Measurements from ENCODE around the gene EID3. TPM values are rescaled to one million over a fixed set of nuclear protein-coding genes. Genes with fewer than 3 reads are reported as not detected.
A peak's percentile ranks its signal among the peaks of the same experiment; 100 is the strongest.
"Not testable (repeated sequence)": the region's sequence is repeated elsewhere in the genome, so short reads cannot be mapped to it uniquely, and the experiment has no call there.

The EID3 gene
- total RNA-seq = 4.5 to 5.7 TPM (median 5.6 TPM) in 3 replicates

DNA sequence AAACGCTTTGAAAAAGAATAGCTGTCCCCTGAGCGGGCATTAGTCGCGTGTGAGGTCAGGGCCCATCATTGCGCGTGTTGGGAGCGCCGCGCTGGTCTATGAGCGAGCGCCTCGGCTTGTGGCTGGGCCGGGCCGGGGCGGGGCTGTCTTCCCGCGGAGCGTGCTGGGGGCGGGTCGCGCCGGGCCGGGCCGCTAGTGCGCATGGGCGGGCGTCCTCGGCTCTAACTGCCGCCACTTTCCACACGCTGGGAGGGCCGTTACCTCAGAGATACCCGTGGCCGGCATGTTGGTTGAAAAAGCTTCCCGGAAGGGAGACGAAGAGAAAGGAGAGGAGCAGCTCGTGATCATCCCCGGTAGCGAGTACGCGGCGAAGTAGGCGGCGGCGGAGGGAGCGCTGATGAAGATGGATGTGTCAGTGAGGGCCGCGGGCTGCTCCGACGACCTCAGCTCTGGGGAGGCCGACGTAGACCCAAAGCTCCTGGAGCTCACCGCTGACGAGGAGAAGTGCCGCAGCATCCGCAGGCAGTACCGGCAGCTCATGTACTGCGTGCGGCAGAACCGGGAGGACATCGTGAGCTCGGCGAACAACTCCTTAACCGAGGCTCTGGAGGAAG is at the start of gene EID3:
Gene EID3 (plus strand): TSS at position 202 of the 614 bp plus-strand sequence. CDS start 196 bp downstream, at position 398.
- H3K9me3 Mint-ChIP-seq = no peaks in the 10 kb centered on the region
- H3K4me1 Mint-ChIP-seq = peaks cover 27% of the 10 kb centered on the region
- DNase-seq (ENCODE audit: low spot score in 2 of 2, unreplicated experiment in 2 of 2) = peak; percentile 75 to 89
- no peaks in the 10 kb centered on the region for H3K27me3 Mint-ChIP-seq (ENCODE audit: low read depth)
- H3K27ac Mint-ChIP-seq = peak within 1 kb of the TSS; percentile 83
- TF ChIP-seq, protein P1, sequence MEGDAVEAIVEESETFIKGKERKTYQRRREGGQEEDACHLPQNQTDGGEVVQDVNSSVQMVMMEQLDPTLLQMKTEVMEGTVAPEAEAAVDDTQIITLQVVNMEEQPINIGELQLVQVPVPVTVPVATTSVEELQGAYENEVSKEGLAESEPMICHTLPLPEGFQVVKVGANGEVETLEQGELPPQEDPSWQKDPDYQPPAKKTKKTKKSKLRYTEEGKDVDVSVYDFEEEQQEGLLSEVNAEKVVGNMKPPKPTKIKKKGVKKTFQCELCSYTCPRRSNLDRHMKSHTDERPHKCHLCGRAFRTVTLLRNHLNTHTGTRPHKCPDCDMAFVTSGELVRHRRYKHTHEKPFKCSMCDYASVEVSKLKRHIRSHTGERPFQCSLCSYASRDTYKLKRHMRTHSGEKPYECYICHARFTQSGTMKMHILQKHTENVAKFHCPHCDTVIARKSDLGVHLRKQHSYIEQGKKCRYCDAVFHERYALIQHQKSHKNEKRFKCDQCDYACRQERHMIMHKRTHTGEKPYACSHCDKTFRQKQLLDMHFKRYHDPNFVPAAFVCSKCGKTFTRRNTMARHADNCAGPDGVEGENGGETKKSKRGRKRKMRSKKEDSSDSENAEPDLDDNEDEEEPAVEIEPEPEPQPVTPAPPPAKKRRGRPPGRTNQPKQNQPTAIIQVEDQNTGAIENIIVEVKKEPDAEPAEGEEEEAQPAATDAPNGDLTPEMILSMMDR (IDR thresholded peaks at IDR 0.05; ENCODE audit: unreplicated experiment) = no peak
- H3K36me3 Mint-ChIP-seq = peaks cover 17% of the 10 kb centered on the region
- peak within 1 kb of the TSS; percentile 72 for H3K4me3 Mint-ChIP-seq

- no peak for DNase-seq (ENCODE audit: low spot score in 2 of 2, unreplicated experiment in 2 of 2)
- no peaks in the 10 kb centered on the region for H3K4me1 Mint-ChIP-seq
- H3K9me3 Mint-ChIP-seq = no peaks in the 10 kb centered on the region
- H3K27ac Mint-ChIP-seq = no peak overlapping the region
- H3K4me3 Mint-ChIP-seq = no peak overlapping the region
- no peaks in the 10 kb centered on the region for H3K36me3 Mint-ChIP-seq
- TF ChIP-seq, protein P1 (IDR thresholded peaks at IDR 0.05; ENCODE audit: unreplicated experiment) = no peak
- no peaks in the 10 kb centered on the region for H3K27me3 Mint-ChIP-seq (ENCODE audit: low read depth)
Observed at GRCh38 chr12:104257913-104258472, 45.5 kb upstream of the EID3 start.

DNA sequence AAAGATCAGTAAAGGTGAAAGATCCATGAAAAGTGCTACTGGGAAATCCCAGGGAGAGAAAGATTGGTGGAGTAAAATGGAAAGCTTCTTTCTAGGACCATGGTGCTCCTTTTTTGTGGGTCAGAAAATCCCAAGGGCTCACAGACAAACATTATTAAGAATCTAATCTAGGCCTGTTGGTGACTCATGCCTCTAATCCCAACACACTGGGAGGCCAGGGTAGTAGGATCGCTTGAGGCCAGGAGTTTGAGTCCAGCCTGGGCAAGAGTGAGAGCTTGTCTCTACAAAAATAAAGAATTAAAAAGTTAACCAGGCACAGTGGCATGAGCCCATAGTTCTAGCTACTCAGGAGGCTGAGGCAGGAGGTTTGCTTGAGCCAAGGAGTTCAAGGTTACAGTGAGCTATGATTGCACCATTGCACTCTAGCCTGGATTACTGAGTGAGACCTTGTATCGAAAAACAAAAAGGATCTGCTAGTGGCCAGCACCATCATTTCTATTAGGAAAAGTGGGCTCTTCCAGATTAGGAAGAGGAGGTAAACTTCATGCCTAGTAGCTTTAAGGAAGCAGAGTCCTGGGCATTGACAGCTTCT is 45.0 kb upstream of the EID3 start:
- Mint-ChIP-seq H3K27me3 (ENCODE audit: low read depth) (no peaks in the 10 kb centered on the region), H3K4me1 (no peaks in the 10 kb centered on the region), H3K9me3 (no peaks in the 10 kb centered on the region), H3K4me3 (no peak overlapping the region), H3K36me3 (no peaks in the 10 kb centered on the region), H3K27ac (no peak overlapping the region)
- DNase-seq (ENCODE audit: low spot score in 2 of 2, unreplicated experiment in 2 of 2) = no peak
- TF ChIP-seq, protein P1 (IDR thresholded peaks at IDR 0.05; ENCODE audit: unreplicated experiment) = no peak

GRCh38 chr12:104263026-104263425 is 40.5 kb upstream of the EID3 start:
- peaks cover 4% of the 10 kb centered on the region for H3K4me1 Mint-ChIP-seq
- H3K36me3 Mint-ChIP-seq = no peaks in the 10 kb centered on the region
- TF ChIP-seq, protein P1 (IDR thresholded peaks at IDR 0.05; ENCODE audit: unreplicated experiment) = no peak
- H3K27me3 Mint-ChIP-seq (ENCODE audit: low read depth) = no peaks in the 10 kb centered on the region
- no peaks in the 10 kb centered on the region for H3K9me3 Mint-ChIP-seq
- no peak for DNase-seq (ENCODE audit: low spot score in 2 of 2, unreplicated experiment in 2 of 2)
- H3K27ac Mint-ChIP-seq = no peak overlapping the region
- H3K4me3 Mint-ChIP-seq = no peak overlapping the region

GRCh38 chr12:104263580-104264358 is 39.8 kb upstream of the EID3 start:
- Mint-ChIP-seq H3K4me1 (peaks cover 4% of the 10 kb centered on the region), H3K27ac (no peak overlapping the region), H3K36me3 (no peaks in the 10 kb centered on the region), H3K27me3 (ENCODE audit: low read depth) (no peaks in the 10 kb centered on the region), H3K4me3 (no peak overlapping the region), H3K9me3 (no peaks in the 10 kb centered on the region)
- TF ChIP-seq, protein P1 (IDR thresholded peaks at IDR 0.05; ENCODE audit: unreplicated experiment) = no peak
- no peak for DNase-seq (ENCODE audit: low spot score in 2 of 2, unreplicated experiment in 2 of 2)

DNA sequence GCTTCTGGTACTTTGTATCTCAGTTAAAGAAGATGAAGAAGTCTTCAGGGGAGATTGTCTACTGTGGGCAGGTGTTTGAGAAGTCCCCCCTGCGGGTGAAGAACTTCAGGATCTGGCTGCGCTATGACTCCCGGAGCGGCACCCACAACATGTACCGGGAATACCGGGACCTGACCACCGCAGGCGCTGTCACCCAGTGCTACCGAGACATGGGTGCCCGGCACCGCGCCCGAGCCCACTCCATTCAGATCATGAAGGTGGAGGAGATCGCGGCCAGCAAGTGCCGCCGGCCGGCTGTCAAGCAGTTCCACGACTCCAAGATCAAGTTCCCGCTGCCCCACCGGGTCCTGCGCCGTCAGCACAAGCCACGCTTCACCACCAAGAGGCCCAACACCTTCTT is 38.1 kb upstream of the EID3 start:
- H3K4me1 Mint-ChIP-seq; H3K4me3 Mint-ChIP-seq; H3K9me3 Mint-ChIP-seq; DNase-seq (ENCODE audit: low spot score in 2 of 2, unreplicated experiment in 2 of 2); H3K27me3 Mint-ChIP-seq (ENCODE audit: low read depth); H3K36me3 Mint-ChIP-seq; H3K27ac Mint-ChIP-seq: not testable (repeated sequence)
